Common myeloid progenitor, CD34-positive (primary cell): ENCODE measurements around the gene JMJD8.

ENCODE experiments used
- CTCF ChIA-PET: fragments of 350-600 bp; sonication (Branson Sonifier 250); formaldehyde crosslinking; loops from one replicate; lab custom pipeline; 2021; ENCODE audit warnings: antibody characterized with exemption; lab: Charles Lee
- POLR2A ChIA-PET: fragments of 350-600 bp; sonication (Branson Sonifier 250); formaldehyde crosslinking; loops from one replicate; lab custom pipeline; 2021; ENCODE audit warnings: antibody characterized with exemption; lab: Charles Lee
- DNase-seq, 3 donors: peaks; one replicate each; pipeline versions ENCODE4 v3.0.0 to v3.0.0-alpha.2; 2013
- H3K27ac ChIP-seq, 2 experiments: 1 replicate in 1 of 2; 2 replicates in 1 of 2; pipeline ENCODE4 v1.7.0; 2013; ENCODE audit warnings: inconsistent platforms in 2 of 2, low read length in 2 of 2, mild to moderate bottlenecking in 2 of 2, low read depth in 1 of 2, moderate library complexity in 1 of 2; ENCODE audit not compliant: severe bottlenecking in 2 of 2, insufficient read depth in 1 of 2, poor library complexity in 1 of 2
- H3K27me3 ChIP-seq, 5 experiments: replicated peaks in 2 of 5; 1 replicate in 3 of 5; 2 replicates in 2 of 5; pipeline versions ENCODE4 v1.6.1 to v1.7.0; 2013; ENCODE audit warnings: low read length in 4 of 5, mild to moderate bottlenecking in 2 of 5, moderate library complexity in 2 of 5, inconsistent platforms in 1 of 5; ENCODE audit not compliant: insufficient read depth in 5 of 5, control insufficient read depth in 4 of 5
- H3K36me3 ChIP-seq, 4 experiments: 1 replicate in 2 of 4; 2 replicates in 2 of 4; pipeline versions ENCODE4 v1.6.1 to v1.7.0; 2013; ENCODE audit warnings: low read length in 3 of 4, control low read depth in 1 of 4, mild to moderate bottlenecking in 1 of 4; ENCODE audit not compliant: control insufficient read depth in 4 of 4, insufficient read depth in 4 of 4
- H3K4me1 ChIP-seq, 4 experiments: 1 replicate in 3 of 4; 2 replicates in 1 of 4; pipeline versions ENCODE4 v1.6.1 to v1.7.1; 2013; ENCODE audit warnings: low read length in 3 of 4, mild to moderate bottlenecking in 3 of 4, control low read depth in 1 of 4, inconsistent platforms in 1 of 4, moderate library complexity in 1 of 4; ENCODE audit not compliant: control insufficient read depth in 4 of 4, insufficient read depth in 4 of 4; ENCODE audit errors: control extremely low read depth in 1 of 4
- H3K4me3 ChIP-seq, 7 experiments: 1 replicate in 4 of 7; 2 replicates in 3 of 7; pipeline versions ENCODE4 v1.5.1 to v1.7.0; 2013; ENCODE audit warnings: mild to moderate bottlenecking in 7 of 7, low read length in 6 of 7, moderate library complexity in 6 of 7, inconsistent platforms in 2 of 7, low read depth in 2 of 7, control low read depth in 1 of 7; ENCODE audit not compliant: insufficient read depth in 4 of 7, control insufficient read depth in 1 of 7; ENCODE audit errors: extremely low read depth in 1 of 7
- H3K9me3 ChIP-seq, 5 experiments: 1 replicate in 4 of 5; 2 replicates in 1 of 5; pipeline versions ENCODE4 v1.6.1 to v1.7.1; 2013; ENCODE audit warnings: low read length in 4 of 5, mild to moderate bottlenecking in 2 of 5, inconsistent platforms in 1 of 5, low read depth in 1 of 5, moderate library complexity in 1 of 5; ENCODE audit not compliant: control insufficient read depth in 4 of 5, insufficient read depth in 2 of 5; ENCODE audit errors: control extremely low read depth in 1 of 5
- WGBS: methylation state at CpG from one replicate; pipeline ENCODE4 v1.1.5; 2013; ENCODE audit not compliant: insufficient coverage; 5-methylcytosine and 5-hydroxymethylcytosine counted together

The JMJD8 gene

GRCh38 chr16:726188-726437 is 42.0 kb upstream of the JMJD8 start:
- peaks cover 0 to 22% (median 14%) of the 10 kb centered on the region in 4 experiments for H3K36me3 ChIP-seq
- 51% methylated on average over 9 of the region's 9 CpGs for WGBS

GRCh38 chr16:725463-726187 is 41.5 kb upstream of the JMJD8 start:
- ChIA-PET CTCF (interaction anchor here (0.9 to 2.8 kb wide), 7 partner anchors 8 to 41 kb away, joined by 3 to 15 read pairs (median 4); partner anchors contain the start of gene CIAO3), POLR2A (interaction anchor here (0.6 to 1.6 kb wide), 3 partner anchors 9 to 19 kb away, joined by 3 to 4 read pairs (median 4); partner anchors contain the start of gene CIAO3)
- Histone ChIP-seq H3K4me1 (peaks cover 0 to 35% (median 31%) of the 10 kb centered on the region in 4 experiments), H3K27me3 (peaks cover 0 to 10% (median 0%) of the 10 kb centered on the region in 5 experiments), H3K27ac (no peak overlapping the region), H3K36me3 (peaks cover 0 to 17% (median 11%) of the 10 kb centered on the region in 4 experiments), H3K9me3 (no peaks in the 10 kb centered on the region), H3K4me3 (no peak overlapping the region)
- WGBS = 85% methylated on average over 22 of the region's 23 CpGs
- DNase-seq = no peak

More at GRCh38 chr16:726188-726437, 42.0 kb upstream of the JMJD8 start:
- peaks cover 0 to 10% (median 0%) of the 10 kb centered on the region in 5 experiments for H3K27me3 ChIP-seq
- no peak for DNase-seq
- H3K4me1 ChIP-seq = peaks cover 0 to 30% (median 26%) of the 10 kb centered on the region in 4 experiments
- ChIA-PET CTCF (interaction anchor here (1.1 to 2.8 kb wide), 5 partner anchors 9 to 29 kb away, joined by 3 to 15 read pairs (median 4); no protein-coding TSS in a partner anchor), POLR2A (interaction anchor here (1.4 to 1.6 kb wide), 2 partner anchors 10 to 14 kb away, joined by 4 read pairs; partner anchors contain the start of gene CIAO3)
- no peaks in the 10 kb centered on the region for H3K9me3 ChIP-seq
- H3K27ac ChIP-seq = no peak overlapping the region
- H3K4me3 ChIP-seq = no peak overlapping the region

DNA sequence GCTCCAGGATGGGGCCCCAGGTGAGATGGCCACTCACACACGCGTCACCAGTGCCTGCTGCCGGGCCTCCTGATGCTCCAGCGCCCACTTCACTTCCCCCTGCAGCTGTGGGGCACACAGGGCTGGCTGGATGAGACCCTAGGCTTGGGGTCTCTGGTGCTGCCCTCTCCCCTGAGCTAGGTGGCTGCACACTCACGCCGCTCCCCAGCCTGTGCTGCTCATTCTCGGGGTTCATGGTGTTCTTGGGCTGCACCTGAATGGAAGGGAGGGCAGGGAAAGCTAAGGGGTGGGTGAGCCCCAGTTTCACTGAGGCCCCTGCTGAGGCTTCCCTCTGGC is 40.9 kb upstream of the JMJD8 start:
- peaks cover 0 to 12% (median 6%) of the 10 kb centered on the region in 4 experiments for H3K36me3 ChIP-seq
- no peaks in the 10 kb centered on the region for H3K9me3 ChIP-seq
- DNase-seq = no peak
- ChIA-PET CTCF (interaction anchor here (0.9 to 2.8 kb wide), 4 partner anchors 13 to 40 kb away, joined by 3 to 15 read pairs (median 4); partner anchors contain the start of genes CIAO3 and WDR24), POLR2A (interaction anchor here (0.6 to 1.4 kb wide), 2 partner anchors 9 to 19 kb away, joined by 3 to 4 read pairs; no protein-coding TSS in a partner anchor)
- no peak overlapping the region for H3K27ac ChIP-seq
- H3K4me1 ChIP-seq = peaks cover 0 to 41% (median 37%) of the 10 kb centered on the region in 4 experiments
- peaks cover 0 to 10% (median 0%) of the 10 kb centered on the region in 5 experiments for H3K27me3 ChIP-seq
- 86% methylated on average over 7 of the region's 7 CpGs for WGBS
- H3K4me3 ChIP-seq = no peak overlapping the region

DNA sequence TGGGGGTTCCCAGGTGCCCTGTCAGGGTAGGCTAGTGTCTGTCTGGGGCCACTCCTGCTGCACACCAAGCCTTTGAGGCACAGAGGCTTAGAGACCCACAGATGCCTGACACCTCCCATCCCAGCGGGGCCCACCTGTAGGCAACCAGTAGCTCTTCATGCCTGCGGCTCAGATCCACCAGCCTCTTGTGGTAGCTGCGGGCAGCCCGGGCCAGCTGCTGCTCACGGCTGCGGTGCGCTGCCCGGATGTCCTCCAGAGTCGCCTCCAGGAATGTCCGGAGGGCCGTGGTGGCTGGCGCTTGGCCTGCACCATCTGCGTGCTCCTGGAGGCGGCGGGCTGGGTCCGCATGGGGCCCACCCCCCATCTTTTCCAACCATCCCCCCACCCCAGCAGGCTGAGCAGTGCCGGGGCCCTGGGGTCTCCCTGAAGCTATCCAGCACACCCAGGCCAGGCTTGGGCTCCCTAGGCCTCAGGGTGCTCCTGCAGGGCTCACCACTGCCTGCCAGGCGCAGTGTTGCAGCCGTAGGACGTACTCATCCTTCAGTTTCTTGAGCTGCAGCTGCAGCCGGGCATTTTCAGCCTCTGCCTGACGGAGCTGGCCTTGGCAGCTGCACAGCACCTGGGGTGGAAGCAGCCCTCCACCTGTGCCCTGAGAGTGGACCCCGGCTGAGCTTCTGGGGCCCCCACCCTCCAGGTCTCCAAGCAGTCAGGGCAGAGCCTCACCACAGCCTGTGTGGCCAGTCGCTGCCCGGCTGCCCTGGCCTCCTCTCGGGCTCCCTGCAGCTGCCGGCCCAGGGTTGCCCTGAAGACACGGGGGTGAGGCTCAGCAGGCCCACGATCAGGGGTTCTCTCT is 40.3 kb upstream of the JMJD8 start:
- Histone ChIP-seq H3K4me1 (peaks cover 0 to 47% (median 43%) of the 10 kb centered on the region in 4 experiments), H3K36me3 (peaks cover 0 to 6% (median 1%) of the 10 kb centered on the region in 4 experiments), H3K27ac (no peak overlapping the region), H3K27me3 (peaks cover 0 to 10% (median 0%) of the 10 kb centered on the region in 5 experiments), H3K9me3 (no peaks in the 10 kb centered on the region), H3K4me3 (no peak overlapping the region)
- 87% methylated on average over 24 of the region's 29 CpGs for WGBS
- ChIA-PET CTCF (interaction anchor here (0.8 to 2.8 kb wide), 4 partner anchors 13 to 60 kb away, joined by 3 to 15 read pairs (median 4); partner anchors contain the start of genes CIAO3 and WDR24), POLR2A (no interaction called here)
- DNase-seq = no peak

GRCh38 chr16:723695-724094 is 39.6 kb upstream of the JMJD8 start:
- peaks cover 0 to 49% (median 48%) of the 10 kb centered on the region in 4 experiments for H3K4me1 ChIP-seq
- no peaks in the 10 kb centered on the region for H3K9me3 ChIP-seq
- CTCF ChIA-PET = interaction anchor here (0.8 kb wide), 1 partner anchor 61 kb away, joined by 3 read pairs; no protein-coding TSS in a partner anchor
- H3K27me3 ChIP-seq = peaks cover 0 to 10% (median 0%) of the 10 kb centered on the region in 5 experiments
- no peak overlapping the region for H3K4me3 ChIP-seq
- WGBS = 100% methylated on average over 1 of the region's 9 CpGs
- peaks cover 0 to 6% (median 0%) of the 10 kb centered on the region in 4 experiments for H3K36me3 ChIP-seq
- no peak overlapping the region for H3K27ac ChIP-seq
- POLR2A ChIA-PET = no interaction called here
- DNase-seq = no peak

DNA sequence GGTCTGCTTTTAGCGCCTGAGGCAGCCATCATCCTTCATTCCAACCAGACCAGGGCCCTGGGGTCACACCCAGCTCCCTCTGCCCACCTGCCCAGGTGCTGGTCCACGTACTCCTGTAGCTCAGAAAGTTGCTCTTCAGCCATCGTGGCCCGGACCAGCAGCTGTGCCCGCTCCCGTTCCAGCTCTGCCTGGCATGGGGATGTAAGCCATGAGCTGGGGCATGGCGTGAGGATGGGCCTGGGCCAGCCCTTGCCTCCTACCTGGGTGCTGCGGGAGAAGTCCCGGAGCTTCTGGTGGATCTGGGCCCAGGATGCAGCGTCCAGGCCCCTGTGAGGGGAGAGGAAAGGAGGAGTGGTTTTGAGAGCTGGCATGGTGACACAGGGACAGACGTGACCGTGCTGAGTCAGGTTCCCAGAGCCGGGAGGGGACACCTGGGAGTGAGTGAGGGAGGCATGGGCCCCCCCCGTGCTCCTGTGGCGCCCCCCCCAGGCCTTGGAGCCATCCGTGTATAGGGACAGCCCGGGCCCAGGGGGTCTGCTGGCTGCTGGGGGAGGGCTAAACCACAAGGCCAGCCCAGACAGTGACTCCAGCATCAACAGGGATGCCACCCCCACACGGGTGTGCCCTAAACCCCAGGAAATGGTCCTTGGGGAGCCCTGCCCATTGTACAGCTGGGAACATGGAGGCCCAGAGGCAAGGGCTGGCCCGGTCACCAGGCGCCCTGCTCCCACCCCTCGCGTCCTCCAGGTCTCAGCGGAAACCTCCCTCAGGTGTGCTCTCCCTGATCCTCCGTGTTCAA is 38.9 kb upstream of the JMJD8 start:
- no peak overlapping the region for H3K4me3 ChIP-seq
- 91% methylated on average over 22 of the region's 24 CpGs for WGBS
- no peak for DNase-seq
- H3K27ac ChIP-seq = no peak overlapping the region
- POLR2A ChIA-PET = no interaction called here
- CTCF ChIA-PET = interaction anchor here (1.0 to 4.3 kb wide), 4 partner anchors 12 to 63 kb away, joined by 3 to 23 read pairs (median 3); partner anchors contain the start of gene CIAO3
- peaks cover 0 to 6% (median 0%) of the 10 kb centered on the region in 4 experiments for H3K36me3 ChIP-seq
- H3K4me1 ChIP-seq = peaks cover 0 to 50% (median 43%) of the 10 kb centered on the region in 4 experiments
- peaks cover 0 to 10% (median 0%) of the 10 kb centered on the region in 5 experiments for H3K27me3 ChIP-seq
- no peaks in the 10 kb centered on the region for H3K9me3 ChIP-seq
